Choroid plexus epithelial cell (primary cell): ENCODE measurements around the gene CCDC88B.

Experiments used
- DNase-seq: peaks from one replicate; pipeline ENCODE4 v3.0.0-alpha.2; 2010; ENCODE audit warnings: low read depth
- H3K4me3 ChIP-seq: 2 replicates; pipeline ENCODE4 v1.5.1; 2011; ENCODE audit warnings: low read depth, mild to moderate bottlenecking, control low read depth, low read length, moderate library complexity
- CTCF ChIP-seq: conservative IDR thresholded peaks from 2 replicates; pipeline ENCODE4 v1.5.1; 2011; ENCODE audit warnings: low read depth, mild to moderate bottlenecking, control low read depth, inconsistent platforms, low read length, moderate library complexity

The CCDC88B gene

GRCh38 chr11:64339286-64339685, 718 bp upstream of the CCDC88B start:
- TF ChIP-seq CTCF = no peak
- no peak overlapping the region for H3K4me3 ChIP-seq
- DNase-seq = no peak

- DNase-seq = no peak
- peak; percentile 32 for TF ChIP-seq CTCF
- H3K4me3 ChIP-seq = no peak overlapping the region
Measured at GRCh38 chr11:64340671-64341335, 799 bp downstream of the CCDC88B start.

GRCh38 chr11:64341429-64341828, 1.4 kb downstream of the CCDC88B start:
- TF ChIP-seq CTCF = no peak
- no peak overlapping the region for H3K4me3 ChIP-seq

GRCh38 chr11:64341851-64342791, 2.1 kb downstream of the CCDC88B start:
- peak; percentile 91 for DNase-seq
- peak; percentile 30 for TF ChIP-seq CTCF
- H3K4me3 ChIP-seq = peak overlapping the region; percentile 51

More at GRCh38 chr11:64341429-64341828, 1.4 kb downstream of the CCDC88B start:
- no peak for DNase-seq

- no peak for DNase-seq
- TF ChIP-seq CTCF = no peak
- peak overlapping the region; percentile 11 for H3K4me3 ChIP-seq
Measured at GRCh38 chr11:64342869-64343745, 3.1 kb downstream of the CCDC88B start.

- no peak overlapping the region for H3K4me3 ChIP-seq
- peak; percentile 39 for TF ChIP-seq CTCF
- no peak for DNase-seq
Measured at GRCh38 chr11:64343767-64344559, 4.0 kb downstream of the CCDC88B start.
